ENCODE measurements around the gene GPC5.

GPC5 gene

DNA sequence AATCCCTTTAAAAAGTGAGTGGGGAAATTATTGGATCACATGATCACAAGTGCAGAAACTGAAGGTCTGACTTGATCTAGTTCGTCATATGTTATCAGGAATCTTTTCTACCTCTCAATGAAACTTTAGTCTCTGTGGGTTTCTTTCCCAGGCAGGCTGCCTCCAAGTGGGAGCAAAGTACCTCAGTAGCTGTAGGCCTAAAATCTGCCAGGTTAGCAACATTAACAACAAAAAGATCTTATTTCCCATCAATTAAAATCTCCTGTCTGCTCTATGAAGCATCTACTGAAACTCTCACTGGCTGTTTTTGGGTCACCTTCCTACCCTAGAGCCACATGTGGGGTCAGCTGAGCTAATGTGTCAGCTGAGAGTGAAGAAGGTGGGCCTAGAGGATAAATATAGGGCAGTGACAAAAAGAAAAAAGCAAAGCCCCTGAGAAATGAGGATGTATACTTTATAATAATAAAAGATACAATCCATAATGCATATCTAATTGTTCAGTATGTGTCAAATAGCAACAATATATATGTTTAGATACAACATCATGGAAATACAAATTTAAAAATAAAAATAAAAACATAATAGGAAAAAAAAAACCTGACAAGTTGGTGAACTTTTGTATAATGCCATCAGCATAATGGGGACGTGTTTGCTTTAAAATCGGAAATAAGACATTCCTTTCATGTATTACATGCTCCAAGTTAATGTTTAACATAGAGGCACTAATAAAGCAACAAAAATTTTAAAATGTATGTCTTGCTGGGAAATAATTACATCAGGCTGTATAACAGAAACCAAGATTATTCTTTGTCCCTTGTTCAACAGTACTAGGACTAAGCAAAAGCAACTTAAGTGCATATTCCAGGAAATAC lies 141.1 kb downstream of the GPC5 start:
- no peaks in the 10 kb centered on the region for H3K27me3 ChIP-seq (ENCODE audit: control insufficient read depth, insufficient read depth, low read length)
- no peak overlapping the region for H3K9ac ChIP-seq (ENCODE audit: low read length)
- no peak overlapping the region for H3K27ac ChIP-seq (ENCODE audit: low read depth, low read length)

DNA sequence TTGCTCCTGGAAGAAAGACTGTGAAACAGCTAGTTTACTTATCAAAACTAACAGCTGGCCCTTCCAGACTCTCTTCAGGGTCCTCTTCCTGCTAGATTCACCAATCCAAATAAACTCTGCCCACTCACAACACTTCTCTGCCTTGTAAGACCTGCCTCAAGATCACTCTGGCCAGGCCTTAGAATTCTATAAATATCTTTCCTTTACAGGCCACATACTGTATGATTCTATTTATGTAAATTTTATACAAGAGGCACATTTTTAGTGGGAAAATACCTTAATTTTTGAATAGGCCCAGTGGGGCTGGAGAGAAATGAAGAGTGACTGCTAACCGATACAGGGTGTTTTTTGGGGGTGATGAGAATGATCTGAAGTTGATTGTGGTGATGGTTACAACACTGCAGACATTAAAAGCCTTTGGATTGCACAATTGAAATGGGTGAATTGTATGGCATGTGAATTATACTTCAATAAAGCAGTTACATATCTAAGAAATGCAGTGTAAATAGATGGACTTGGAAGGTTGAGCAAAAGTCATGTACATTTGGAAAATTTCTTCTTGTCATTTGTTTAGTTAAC lies 141.8 kb downstream of the GPC5 start:
- Histone ChIP-seq H3K36me3 (ENCODE audit: control insufficient read depth, insufficient read depth, low read length) (no peaks in the 10 kb centered on the region), H3K27ac (ENCODE audit: low read depth, low read length) (no peak overlapping the region), H3K9ac (ENCODE audit: low read length) (no peak overlapping the region), H3K4me3 (ENCODE audit: low read depth, low read length) (no peak overlapping the region), H3K9me3 (ENCODE audit: control insufficient read depth, insufficient read depth, low read depth, low read length) (no peaks in the 10 kb centered on the region), H3K4me1 (ENCODE audit: control insufficient read depth, insufficient read depth, low read length) (no peaks in the 10 kb centered on the region), H3K27me3 (ENCODE audit: control insufficient read depth, insufficient read depth, low read length) (no peaks in the 10 kb centered on the region)

More for the DNA sequence above, 141.1 kb downstream of the GPC5 start:
- Histone ChIP-seq H3K36me3 (ENCODE audit: control insufficient read depth, insufficient read depth, low read length) (no peaks in the 10 kb centered on the region), H3K4me3 (ENCODE audit: low read depth, low read length) (no peak overlapping the region), H3K9me3 (ENCODE audit: control insufficient read depth, insufficient read depth, low read depth, low read length) (no peaks in the 10 kb centered on the region), H3K4me1 (ENCODE audit: control insufficient read depth, insufficient read depth, low read length) (no peaks in the 10 kb centered on the region)

DNA sequence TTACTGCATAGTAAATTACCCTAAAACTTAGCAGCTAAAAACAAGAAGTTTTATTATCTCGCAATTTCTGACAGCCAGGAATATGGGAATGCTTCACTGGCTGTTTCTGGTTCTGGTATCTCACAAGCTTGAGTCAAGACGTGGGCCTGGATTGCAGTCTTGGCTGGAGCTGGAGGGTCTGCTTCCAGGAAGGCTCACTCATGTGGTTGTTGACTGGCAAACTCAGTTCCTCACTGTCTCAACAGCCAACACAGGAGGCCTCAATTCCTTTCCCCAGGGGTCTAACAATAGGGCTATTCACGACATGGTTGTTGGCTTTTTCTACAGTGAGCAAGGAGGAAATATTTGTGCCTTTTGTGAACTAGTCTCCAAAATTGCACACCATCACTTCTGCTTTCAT lies 146.3 kb downstream of the GPC5 start:
- H3K27ac ChIP-seq (ENCODE audit: low read depth, low read length) = no peak overlapping the region
- H3K27me3 ChIP-seq (ENCODE audit: control insufficient read depth, insufficient read depth, low read length) = no peaks in the 10 kb centered on the region
- H3K4me1 ChIP-seq (ENCODE audit: control insufficient read depth, insufficient read depth, low read length) = no peaks in the 10 kb centered on the region
- no peak overlapping the region for H3K9ac ChIP-seq (ENCODE audit: low read length)
- H3K4me3 ChIP-seq (ENCODE audit: low read depth, low read length) = no peak overlapping the region
- no peaks in the 10 kb centered on the region for H3K9me3 ChIP-seq (ENCODE audit: control insufficient read depth, insufficient read depth, low read depth, low read length)
- no peaks in the 10 kb centered on the region for H3K36me3 ChIP-seq (ENCODE audit: control insufficient read depth, insufficient read depth, low read length)

DNA sequence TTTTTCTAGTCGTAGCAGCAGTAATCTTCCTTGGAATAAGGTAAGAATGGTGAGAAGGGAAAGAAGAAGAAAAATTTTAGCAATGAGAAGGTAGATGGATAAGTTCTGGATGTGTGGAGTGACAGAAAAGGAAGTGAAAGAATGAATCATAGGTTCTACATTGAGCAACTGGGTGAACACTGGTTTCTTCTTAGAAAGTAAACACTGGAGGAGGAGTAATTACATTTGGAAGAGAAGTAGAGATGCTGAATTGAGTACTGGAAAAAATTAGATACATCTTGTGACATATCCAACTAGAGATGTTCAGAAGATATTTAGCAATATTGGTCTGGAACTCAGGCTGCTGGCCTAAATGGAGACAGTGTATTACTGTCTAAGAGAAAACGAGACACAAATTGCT lies 148.5 kb downstream of the GPC5 start:
- Histone ChIP-seq H3K27me3 (ENCODE audit: control insufficient read depth, insufficient read depth, low read length) (no peaks in the 10 kb centered on the region), H3K36me3 (ENCODE audit: control insufficient read depth, insufficient read depth, low read length) (no peaks in the 10 kb centered on the region), H3K4me3 (ENCODE audit: low read depth, low read length) (no peak overlapping the region), H3K9ac (ENCODE audit: low read length) (no peak overlapping the region), H3K4me1 (ENCODE audit: control insufficient read depth, insufficient read depth, low read length) (no peaks in the 10 kb centered on the region), H3K9me3 (ENCODE audit: control insufficient read depth, insufficient read depth, low read depth, low read length) (peaks cover under 1% of the 10 kb centered on the region; the same call in 1 of the 2 replicates), H3K27ac (ENCODE audit: low read depth, low read length) (no peak overlapping the region)

DNA sequence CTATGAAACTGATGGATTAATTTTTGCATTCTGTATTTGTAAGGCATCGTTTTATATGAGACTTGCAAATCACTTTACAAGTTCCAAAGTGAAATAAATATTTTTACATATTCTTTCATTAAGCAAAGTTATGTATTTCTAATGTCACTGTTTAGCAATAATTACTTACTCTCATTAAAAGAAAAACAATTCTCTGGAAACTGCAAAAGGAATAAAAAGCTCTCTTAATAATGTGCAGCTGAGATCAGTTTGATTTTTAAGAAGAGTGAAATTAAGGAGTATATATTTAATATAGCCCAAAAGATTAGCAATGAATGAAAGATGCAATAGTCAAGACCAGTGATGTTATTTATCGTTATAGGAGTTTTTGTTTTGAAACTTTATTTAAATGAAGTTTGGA lies 155.2 kb downstream of the GPC5 start:
- no peak overlapping the region for H3K27ac ChIP-seq (ENCODE audit: low read depth, low read length)
- peaks cover 16% of the 10 kb centered on the region for H3K9me3 ChIP-seq (ENCODE audit: control insufficient read depth, insufficient read depth, low read depth, low read length)
- H3K36me3 ChIP-seq (ENCODE audit: control insufficient read depth, insufficient read depth, low read length) = no peaks in the 10 kb centered on the region

DNA sequence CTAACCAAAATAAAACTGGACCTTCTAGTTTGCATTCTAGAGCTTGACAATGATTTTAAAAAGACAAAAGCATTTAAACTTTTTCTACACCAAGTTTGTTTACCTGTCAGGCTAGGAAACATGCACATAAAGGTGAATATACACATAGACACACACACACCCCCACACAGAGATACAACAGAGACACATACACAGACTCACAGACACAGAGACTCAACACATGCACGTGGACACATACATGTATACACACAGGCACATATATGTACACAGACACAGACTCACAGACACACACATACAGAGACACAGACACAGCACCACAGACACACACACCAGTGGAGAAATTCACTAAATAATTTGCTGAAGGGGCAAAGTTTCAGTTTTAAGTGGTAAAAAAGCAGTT lies 155.7 kb downstream of the GPC5 start:
- Histone ChIP-seq H3K9me3 (ENCODE audit: control insufficient read depth, insufficient read depth, low read depth, low read length) (peaks cover 16% of the 10 kb centered on the region), H3K27ac (ENCODE audit: low read depth, low read length) (no peak overlapping the region), H3K4me1 (ENCODE audit: control insufficient read depth, insufficient read depth, low read length) (no peaks in the 10 kb centered on the region), H3K27me3 (ENCODE audit: control insufficient read depth, insufficient read depth, low read length) (no peaks in the 10 kb centered on the region), H3K9ac (ENCODE audit: low read length) (no peak overlapping the region), H3K36me3 (ENCODE audit: control insufficient read depth, insufficient read depth, low read length) (no peaks in the 10 kb centered on the region), H3K4me3 (ENCODE audit: low read depth, low read length) (no peak overlapping the region)

More for the DNA sequence above, 155.2 kb downstream of the GPC5 start:
- Histone ChIP-seq H3K9ac (ENCODE audit: low read length) (no peak overlapping the region), H3K4me1 (ENCODE audit: control insufficient read depth, insufficient read depth, low read length) (no peaks in the 10 kb centered on the region), H3K27me3 (ENCODE audit: control insufficient read depth, insufficient read depth, low read length) (no peaks in the 10 kb centered on the region), H3K4me3 (ENCODE audit: low read depth, low read length) (no peak overlapping the region)

DNA sequence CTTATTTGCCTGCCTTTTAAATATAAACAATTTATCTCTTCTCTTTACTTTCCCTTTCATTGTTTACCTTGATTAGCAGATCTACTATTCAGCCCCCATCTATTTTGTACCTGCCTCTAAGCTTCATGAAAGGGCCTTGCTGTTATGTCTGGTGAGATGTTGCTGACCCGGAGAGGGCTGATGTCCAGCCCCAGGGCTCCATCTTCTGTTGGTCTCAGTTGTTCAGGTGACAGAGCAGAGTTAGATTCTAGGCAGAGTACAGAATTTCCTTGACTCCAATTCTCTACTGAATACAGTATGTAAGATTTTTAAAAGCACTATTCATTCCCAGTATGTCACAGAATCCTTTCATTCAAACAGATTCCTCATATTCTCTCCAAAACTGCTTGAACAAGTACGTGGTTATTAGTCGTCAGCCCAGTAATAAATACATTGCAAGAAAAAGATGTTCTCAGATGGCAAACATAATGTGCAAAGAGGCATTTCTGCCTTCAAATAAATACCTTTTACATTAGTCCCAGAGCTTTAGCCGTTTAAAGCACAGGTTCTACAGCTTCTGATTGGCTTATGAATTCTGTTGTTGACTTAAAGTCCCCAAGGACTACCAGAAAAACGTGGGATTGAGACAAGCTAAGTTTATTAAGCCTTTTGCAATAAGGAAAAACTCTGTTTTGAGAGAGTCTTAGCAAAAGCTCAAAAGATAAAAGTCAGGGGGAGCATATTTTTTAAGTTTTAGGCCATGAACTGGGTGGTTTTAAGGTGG lies 159.1 kb downstream of the GPC5 start:
- Histone ChIP-seq H3K4me1 (ENCODE audit: control insufficient read depth, insufficient read depth, low read length) (no peaks in the 10 kb centered on the region), H3K36me3 (ENCODE audit: control insufficient read depth, insufficient read depth, low read length) (no peaks in the 10 kb centered on the region), H3K4me3 (ENCODE audit: low read depth, low read length) (no peak overlapping the region), H3K27ac (ENCODE audit: low read depth, low read length) (no peak overlapping the region), H3K9ac (ENCODE audit: low read length) (no peak overlapping the region), H3K27me3 (ENCODE audit: control insufficient read depth, insufficient read depth, low read length) (no peaks in the 10 kb centered on the region), H3K9me3 (ENCODE audit: control insufficient read depth, insufficient read depth, low read depth, low read length) (peaks cover 12% of the 10 kb centered on the region)

DNA sequence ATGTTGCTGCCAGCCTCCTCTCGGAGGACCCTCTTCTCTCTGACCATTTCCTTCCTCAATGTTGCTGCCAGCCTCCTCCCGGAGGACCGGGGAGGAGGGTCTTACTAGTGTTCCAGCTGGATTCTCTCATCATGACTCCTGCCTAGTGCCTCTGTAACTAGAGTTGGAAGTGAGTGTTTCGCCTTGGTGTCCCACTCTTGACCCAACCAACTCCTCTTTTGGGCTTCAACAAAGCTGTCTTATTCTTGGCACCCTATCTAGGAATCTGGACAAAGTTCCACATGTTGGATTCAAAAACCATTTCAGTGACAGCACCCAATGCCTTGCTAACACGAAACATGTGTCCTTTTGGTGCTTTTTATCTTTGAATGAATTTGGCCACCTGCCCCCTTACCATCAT lies 165.4 kb downstream of the GPC5 start:
- H3K36me3 ChIP-seq (ENCODE audit: control insufficient read depth, insufficient read depth, low read length) = no peaks in the 10 kb centered on the region
- no peak overlapping the region for H3K9ac ChIP-seq (ENCODE audit: low read length)
- H3K27ac ChIP-seq (ENCODE audit: low read depth, low read length) = no peak overlapping the region
- no peaks in the 10 kb centered on the region for H3K27me3 ChIP-seq (ENCODE audit: control insufficient read depth, insufficient read depth, low read length)
- H3K4me1 ChIP-seq (ENCODE audit: control insufficient read depth, insufficient read depth, low read length) = no peaks in the 10 kb centered on the region
- H3K9me3 ChIP-seq (ENCODE audit: control insufficient read depth, insufficient read depth, low read depth, low read length) = no peaks in the 10 kb centered on the region
- H3K4me3 ChIP-seq (ENCODE audit: low read depth, low read length) = no peak overlapping the region

DNA sequence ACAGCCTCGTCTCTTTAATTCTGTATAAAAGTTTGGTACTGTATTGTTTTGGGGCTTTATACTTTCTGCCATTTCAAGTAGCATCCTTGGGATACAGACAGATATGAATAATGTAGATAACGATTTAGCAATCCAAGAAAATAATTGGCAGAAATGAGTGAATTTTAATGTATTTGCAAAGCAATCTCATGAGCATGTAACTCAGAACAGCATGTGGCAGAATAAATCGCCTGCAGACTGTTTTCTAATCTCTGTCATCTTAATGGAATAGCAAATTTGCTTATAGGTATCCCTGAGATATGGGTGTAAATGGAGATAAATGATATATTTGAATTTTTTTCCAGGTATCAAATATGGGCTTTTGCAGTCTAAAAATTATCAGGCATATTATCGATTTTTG lies 166.0 kb downstream of the GPC5 start:
- Histone ChIP-seq H3K9me3 (ENCODE audit: control insufficient read depth, insufficient read depth, low read depth, low read length) (no peaks in the 10 kb centered on the region), H3K9ac (ENCODE audit: low read length) (no peak overlapping the region), H3K4me3 (ENCODE audit: low read depth, low read length) (no peak overlapping the region), H3K4me1 (ENCODE audit: control insufficient read depth, insufficient read depth, low read length) (no peaks in the 10 kb centered on the region), H3K27ac (ENCODE audit: low read depth, low read length) (no peak overlapping the region), H3K27me3 (ENCODE audit: control insufficient read depth, insufficient read depth, low read length) (no peaks in the 10 kb centered on the region), H3K36me3 (ENCODE audit: control insufficient read depth, insufficient read depth, low read length) (no peaks in the 10 kb centered on the region)

DNA sequence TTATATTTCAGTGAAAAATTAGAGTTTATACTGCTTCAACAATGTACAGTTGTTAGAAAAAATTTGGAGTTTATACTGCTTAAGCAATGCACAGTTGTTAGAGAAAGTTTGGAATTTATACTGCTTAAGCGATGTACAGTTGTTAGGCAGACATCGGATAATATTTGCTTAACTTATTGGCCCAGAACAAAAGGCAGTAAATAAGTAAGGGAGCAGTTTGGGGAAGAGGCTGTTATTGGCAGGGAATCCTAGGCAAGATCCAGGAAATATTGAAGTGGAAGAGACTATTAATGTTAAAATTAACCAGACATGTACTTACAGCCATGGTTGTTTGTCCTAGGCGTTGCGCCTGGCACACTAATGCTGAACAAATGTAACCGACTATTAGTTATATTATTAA lies 166.9 kb downstream of the GPC5 start:
- Histone ChIP-seq H3K9ac (ENCODE audit: low read length) (no peak overlapping the region), H3K27me3 (ENCODE audit: control insufficient read depth, insufficient read depth, low read length) (no peaks in the 10 kb centered on the region), H3K36me3 (ENCODE audit: control insufficient read depth, insufficient read depth, low read length) (no peaks in the 10 kb centered on the region), H3K9me3 (ENCODE audit: control insufficient read depth, insufficient read depth, low read depth, low read length) (no peaks in the 10 kb centered on the region), H3K4me3 (ENCODE audit: low read depth, low read length) (no peak overlapping the region), H3K4me1 (ENCODE audit: control insufficient read depth, insufficient read depth, low read length) (no peaks in the 10 kb centered on the region), H3K27ac (ENCODE audit: low read depth, low read length) (no peak overlapping the region)

Measured in HUES6 (cell line).